Endodermal cell (in vitro differentiated cells): ENCODE measurements around the gene FKBP1A. TPM values are rescaled to one million over a fixed set of nuclear protein-coding genes. Genes with fewer than 3 reads are reported as not detected.

ENCODE experiments used
- DNase-seq: peaks from one replicate; pipeline ENCODE4 v3.0.0-alpha.2; 2017
- H3K27ac ChIP-seq: 2 replicates; pipeline ENCODE4 v1.5.1; 2013; ENCODE audit warnings: mild to moderate bottlenecking, low read depth, low read length, moderate library complexity
- H3K27me3 ChIP-seq: 2 replicates; pipeline ENCODE4 v1.6.1; 2013; ENCODE audit warnings: mild to moderate bottlenecking, low read length, moderate library complexity; ENCODE audit not compliant: insufficient read depth, control insufficient read depth, poor library complexity, severe bottlenecking
- H3K36me3 ChIP-seq: 2 replicates; pipeline ENCODE4 v1.7.0; 2013; ENCODE audit warnings: mild to moderate bottlenecking, low read length, moderate library complexity; ENCODE audit not compliant: control insufficient read depth, insufficient read depth
- H3K4me1 ChIP-seq: one replicate; pipeline ENCODE4 v1.7.0; 2013; ENCODE audit warnings: low read length; ENCODE audit not compliant: control insufficient read depth, insufficient read depth
- H3K4me3 ChIP-seq: 2 replicates; pipeline ENCODE4 v1.5.1; 2013; ENCODE audit warnings: mild to moderate bottlenecking, low read length, moderate library complexity
- H3K9ac ChIP-seq: 2 replicates; pipeline ENCODE4 v1.6.1; 2013; ENCODE audit warnings: mild to moderate bottlenecking, low read length, moderate library complexity; ENCODE audit not compliant: poor library complexity, severe bottlenecking; ENCODE audit errors: extremely low read depth
- H3K9me3 ChIP-seq: 2 replicates; pipeline ENCODE4 v1.6.1; 2013; ENCODE audit warnings: mild to moderate bottlenecking, low read length, moderate library complexity; ENCODE audit not compliant: control insufficient read depth
- H3K27ac Mint-ChIP-seq: 2 replicates; pipeline ENCODE4 v1.8.0; 2020; ENCODE audit warnings: mixed read lengths
- H3K27me3 Mint-ChIP-seq: 2 replicates; pipeline ENCODE4 v1.8.0; 2021; ENCODE audit warnings: mild to moderate bottlenecking, mixed read lengths; ENCODE audit not compliant: insufficient read depth
- H3K36me3 Mint-ChIP-seq: 2 replicates; pipeline ENCODE4 v1.8.0; 2020; ENCODE audit warnings: low read depth, mixed read lengths
- H3K4me1 Mint-ChIP-seq: 2 replicates; pipeline ENCODE4 v1.8.0; 2020; ENCODE audit warnings: mixed read lengths
- H3K4me3 Mint-ChIP-seq: 2 replicates; pipeline ENCODE4 v1.8.0; 2020; ENCODE audit warnings: mild to moderate bottlenecking, moderate library complexity, mixed read lengths
- H3K9me3 Mint-ChIP-seq: 2 replicates; pipeline ENCODE4 v1.8.0; 2020; ENCODE audit warnings: mild to moderate bottlenecking, mixed read lengths
- CTCF ChIP-seq: fragments of 200-600 bp; sonication (generic); conservative IDR thresholded peaks from 2 replicates; pipeline ENCODE4 v1.5.0; 2021; ENCODE audit warnings: antibody characterized with exemption, mild to moderate bottlenecking
- WGBS, 2 experiments: methylation state at CpG; one replicate each; pipeline versions ENCODE4 v1.1.5 to v1.1.7; 2013; ENCODE audit warnings: missing lambda C conversion rate in 2 of 2, mixed read lengths in 1 of 2; ENCODE audit not compliant: insufficient coverage in 1 of 2, insufficient read length in 1 of 2; 5-methylcytosine and 5-hydroxymethylcytosine counted together
- total RNA-seq, 2 donors: library from RNA; stranded (reverse); fragmentation: NEBNext Ultra II Directional in 1 of 2; extraction: Animal tissue kit (Norgen Biotek cat#: 25700) in 1 of 2; gene quantifications; 2 replicates in 1 of 2; 3 replicates in 1 of 2; pipeline ENCODE4 v1.2.1, GENCODE V29; 2021

The FKBP1A gene
- total RNA-seq, 2 donors from 2014 or later: 181 to 185 TPM

GRCh38 chr20:1337441-1337840, 55.4 kb downstream of the FKBP1A start:
- no peaks in the 10 kb centered on the region for H3K27me3 Mint-ChIP-seq
- Histone ChIP-seq H3K4me1 (no peaks in the 10 kb centered on the region), H3K27ac (no peak overlapping the region), H3K9ac (no peak overlapping the region), H3K27me3 (no peaks in the 10 kb centered on the region), H3K9me3 (no peaks in the 10 kb centered on the region), H3K4me3 (no peak overlapping the region), H3K36me3 (peaks cover 9% of the 10 kb centered on the region)
- no peak overlapping the region for H3K27ac Mint-ChIP-seq
- 92 to 100% methylated on average over 3 to 5 of the region's 5 CpGs for WGBS, 2 experiments
- no peak overlapping the region for H3K4me3 Mint-ChIP-seq
- H3K4me1 Mint-ChIP-seq: no peaks in the 10 kb centered on the region
- H3K9me3 Mint-ChIP-seq: no peaks in the 10 kb centered on the region
- DNase-seq: peak; percentile 7
- TF ChIP-seq CTCF: no peak
- peaks cover 15% of the 10 kb centered on the region for H3K36me3 Mint-ChIP-seq

- Mint-ChIP-seq H3K36me3 (peaks cover 20% of the 10 kb centered on the region), H3K27ac (no peak overlapping the region), H3K27me3 (no peaks in the 10 kb centered on the region), H3K4me3 (no peak overlapping the region), H3K4me1 (no peaks in the 10 kb centered on the region), H3K9me3 (no peaks in the 10 kb centered on the region)
- Histone ChIP-seq H3K27ac (no peak overlapping the region), H3K9ac (no peak overlapping the region), H3K27me3 (no peaks in the 10 kb centered on the region), H3K36me3 (peaks cover 9% of the 10 kb centered on the region), H3K4me1 (no peaks in the 10 kb centered on the region), H3K9me3 (no peaks in the 10 kb centered on the region), H3K4me3 (no peak overlapping the region)
- WGBS, 2 experiments: 91 to 93% methylated on average over 10 to 14 of the region's 14 CpGs
- no peak for TF ChIP-seq CTCF
- DNase-seq: peak; percentile 45
Measured at GRCh38 chr20:1336699-1337367, 56.0 kb downstream of the FKBP1A start.

- peaks cover 13% of the 10 kb centered on the region for H3K36me3 ChIP-seq
- H3K27me3 ChIP-seq: no peaks in the 10 kb centered on the region
- H3K27ac ChIP-seq: no peak overlapping the region
- no peak overlapping the region for H3K9ac ChIP-seq
- TF ChIP-seq CTCF: no peak
- no peaks in the 10 kb centered on the region for H3K9me3 ChIP-seq
- no peaks in the 10 kb centered on the region for H3K4me1 ChIP-seq
- peak; percentile 30 for DNase-seq
- Mint-ChIP-seq H3K36me3 (peaks cover 27% of the 10 kb centered on the region), H3K9me3 (no peaks in the 10 kb centered on the region), H3K4me3 (no peak overlapping the region), H3K4me1 (no peaks in the 10 kb centered on the region), H3K27ac (no peak overlapping the region), H3K27me3 (no peaks in the 10 kb centered on the region)
- no peak overlapping the region for H3K4me3 ChIP-seq
- WGBS, 2 experiments: 94 to 95% methylated on average over 6 of the region's 6 CpGs
Measured at GRCh38 chr20:1335961-1336698, 56.7 kb downstream of the FKBP1A start.
